ENCODE measurements around the gene UBE2J2. TPM values are rescaled to one million over a fixed set of nuclear protein-coding genes. Genes with fewer than 3 reads are reported as not detected.

The UBE2J2 gene
- total and polyA plus RNA-seq, 2 of the 8 experiments (the other 6 are each of a cell fraction or from before 2014, with no cell fraction given): 33.6 to 67.9 TPM

DNA sequence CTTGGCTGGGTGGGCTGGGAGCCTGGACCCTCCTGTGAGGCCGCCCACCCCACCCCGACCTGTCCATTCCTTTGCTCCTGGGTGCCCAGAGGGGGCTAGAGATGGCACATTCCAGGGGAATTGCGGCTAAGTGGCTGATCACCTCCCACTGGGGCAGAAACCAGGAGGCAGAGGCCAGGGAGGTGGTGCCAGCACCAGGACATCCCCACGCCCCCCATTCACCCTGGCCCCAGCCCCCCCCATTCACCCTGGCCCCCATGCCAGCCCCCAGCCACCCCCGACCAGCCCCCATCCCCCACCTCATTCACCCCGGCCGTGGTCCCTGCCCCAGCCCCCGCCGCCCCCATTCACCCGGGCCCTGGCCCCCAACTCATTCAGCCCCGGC lies 33.3 kb downstream of the UBE2J2 start:
- Histone ChIP-seq H3K36me3 (ENCODE audit: control insufficient read depth in 2 of 4, insufficient read depth in 4 of 4, low read length in 3 of 4) (no peaks in the 10 kb centered on the region), H4K5ac (ENCODE audit: insufficient read length, low read depth, low read length) (no peak overlapping the region), H2BK20ac (ENCODE audit: low read length) (no peak overlapping the region), H3K18ac (ENCODE audit: extremely low read depth, low read length) (no peak overlapping the region), H4K91ac (replicated peaks; ENCODE audit: insufficient read length, low read length) (no peak overlapping the region), H3K23me2 (ENCODE audit: low read depth, low read length) (no peaks in the 10 kb centered on the region), H2BK12ac (ENCODE audit: low read depth, low read length) (no peak overlapping the region), H3K23ac (ENCODE audit: insufficient read length) (no peak overlapping the region), H3K9ac (replicated peaks in 1 of 4; ENCODE audit: extremely low read depth in 1 of 4, low read depth in 3 of 4, low read length in 3 of 4) (no peak overlapping the region), H3K4ac (replicated peaks; ENCODE audit: insufficient read length, low read depth, low read length) (no peak overlapping the region), H3K27ac (ENCODE audit: low read depth, low read length) (no peak overlapping the region), H3K4me1 (replicated peaks in 1 of 4; ENCODE audit: control insufficient read depth in 3 of 4, insufficient read depth in 4 of 4, low read length in 3 of 4) (peaks cover 0 to 6% (median 2%) of the 10 kb centered on the region in 4 experiments; a peak in 2 of 7 replicates), H3K27me3 (replicated peaks in 1 of 4; ENCODE audit: control insufficient read depth in 3 of 4, extremely low read depth in 1 of 4, insufficient read depth in 3 of 4, low read length in 3 of 4) (no peaks in the 10 kb centered on the region; a peak in 2 of 7 replicates), H2AFZ (ENCODE audit: low read length) (no peak overlapping the region), H3K4me2 (ENCODE audit: insufficient read depth in 1 of 2, low read depth in 2 of 2, low read length in 2 of 2) (no peak overlapping the region), H4K8ac (ENCODE audit: extremely low read depth, insufficient read depth, low read length) (no peak overlapping the region), H3K4me3 (ENCODE audit: extremely low read depth in 1 of 4, insufficient read depth in 2 of 4, low read depth in 3 of 4, low read length in 4 of 4) (no peak overlapping the region), H3K79me1 (ENCODE audit: low read depth, low read length) (no peaks in the 10 kb centered on the region), H3K9me3 (ENCODE audit: insufficient read depth in 2 of 2, low read depth in 1 of 2, low read length in 1 of 2) (no peaks in the 10 kb centered on the region), H2AK5ac (ENCODE audit: low read depth, low read length) (no peak overlapping the region), H3K79me2 (ENCODE audit: control insufficient read depth in 1 of 2, insufficient read depth in 2 of 2, low read length in 2 of 2) (no peaks in the 10 kb centered on the region), H2BK120ac (replicated peaks; ENCODE audit: low read depth, low read length) (no peak overlapping the region), H4K20me1 (replicated peaks in 1 of 2; ENCODE audit: control insufficient read depth in 1 of 2, insufficient read depth in 2 of 2, low read length in 2 of 2) (peaks cover 4% of the 10 kb centered on the region in 2 experiments), H3K14ac (ENCODE audit: insufficient read length) (no peak overlapping the region), H2BK15ac (ENCODE audit: low read length) (no peak overlapping the region), H2BK5ac (ENCODE audit: low read depth, low read length) (no peak overlapping the region), H3K56ac (replicated peaks; ENCODE audit: insufficient read length, low read depth, low read length) (no peak overlapping the region)
- POLR2A ChIA-PET (ENCODE audit: partially characterized antibody): interaction anchor here (1.3 to 2.4 kb wide), 2 partner anchors 9 to 161 kb away, joined by 3 to 12 read pairs; partner anchors contain the start of genes B3GALT6 and SDF4
- CTCF ChIA-PET (ENCODE audit: partially characterized antibody): interaction anchor here (1.1 to 1.2 kb wide), 3 partner anchors 18 to 50 kb away, joined by 3 to 4 read pairs (median 3); no protein-coding TSS in a partner anchor
- FAIRE-seq (no peak), DNase-seq (ENCODE audit: low read depth in 1 of 2, low spot score in 2 of 2) (no peak)
- WGBS, 2 experiments (ENCODE audit: extremely low coverage in 1 of 2, insufficient coverage in 1 of 2, insufficient read length in 1 of 2, insufficient replicate concordance in 2 of 2, low coverage in 1 of 2, low lambda C conversion rate in 2 of 2, missing lambda C conversion rate in 1 of 2): 69% methylated on average over 3 of the region's 11 CpGs; no CpG with 5 or more reads in 1 of the 2 experiments
- TF ChIP-seq SRF (IDR thresholded peaks at IDR 0.05; ENCODE audit: low read depth, low read length): no peak

Data from H1 (cell line).